SK-MEL-5 (cell line): ENCODE results near the gene ZNF284. TPM values are rescaled to one million over a fixed set of nuclear protein-coding genes. Genes with fewer than 3 reads are reported as not detected.

Source experiments
- DNase-seq: peaks from one replicate; pipeline ENCODE4 v3.0.0-alpha.2; 2016; ENCODE audit warnings: low read depth, low spot score
- in situ Hi-C: cut with HindIII; loops from 2 replicates; pipeline ENCODE4 v1.10.0; 2016; ENCODE audit warnings: low sequenced_read_pairs, high pct_unique_total_duplicates, low pct_unique_long_range_greater_than_20kb
- polyA plus RNA-seq, 2 experiments: library from polyadenylated mRNA; depleted of rRNA; stranded (reverse); fragments of >200 nt; gene quantifications; 2 replicates each; pipeline ENCODE4 v1.2.3, GENCODE V29; 2015
- total RNA-seq: library from RNA; depleted of rRNA; stranded (reverse); fragments of >200 nt; shearing (Covaris generic); gene quantifications from 2 replicates; pipeline ENCODE4 v1.2.3, GENCODE V29; 2014; rRNA removed

Gene ZNF284
- 3.2 and 3.5 TPM in 2 replicates for total RNA-seq
- polyA plus RNA-seq (2015; cell fraction: cytosol; rRNA removed), result 0.96 and 1.1 TPM in 2 replicates
- 7.5 and 8.1 TPM in 2 replicates for polyA plus RNA-seq (2015; cell fraction: nucleus; rRNA removed)

- in situ Hi-C loops, result no loop called here
- DNase-seq, result peak; percentile 90
Observed at GRCh38 chr19:44071824-44072542, at the start of gene ZNF284. Gene ZNF284 (plus strand): TSS chr19:44072159. CDS start chr19:44076390, 4,231 bp downstream.

DNA sequence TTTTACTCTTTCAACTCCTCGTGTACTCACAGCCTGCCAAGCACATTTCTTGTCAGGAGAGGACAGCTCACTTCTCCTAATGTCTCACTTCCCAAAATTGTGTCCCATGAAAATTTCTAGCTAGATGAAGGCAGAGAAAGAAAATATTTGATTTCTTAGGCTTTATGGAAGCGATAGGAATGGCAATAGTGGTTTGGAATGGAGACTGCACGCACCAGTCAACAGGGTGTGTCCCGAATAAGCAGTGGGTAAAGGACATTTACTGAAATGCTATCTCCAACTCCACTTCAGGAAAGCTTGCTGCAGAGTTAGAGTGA lies 47.1 kb upstream of the ZNF284 start:
- DNase-seq, result no peak
- in situ Hi-C loops, result no loop called here

DNA sequence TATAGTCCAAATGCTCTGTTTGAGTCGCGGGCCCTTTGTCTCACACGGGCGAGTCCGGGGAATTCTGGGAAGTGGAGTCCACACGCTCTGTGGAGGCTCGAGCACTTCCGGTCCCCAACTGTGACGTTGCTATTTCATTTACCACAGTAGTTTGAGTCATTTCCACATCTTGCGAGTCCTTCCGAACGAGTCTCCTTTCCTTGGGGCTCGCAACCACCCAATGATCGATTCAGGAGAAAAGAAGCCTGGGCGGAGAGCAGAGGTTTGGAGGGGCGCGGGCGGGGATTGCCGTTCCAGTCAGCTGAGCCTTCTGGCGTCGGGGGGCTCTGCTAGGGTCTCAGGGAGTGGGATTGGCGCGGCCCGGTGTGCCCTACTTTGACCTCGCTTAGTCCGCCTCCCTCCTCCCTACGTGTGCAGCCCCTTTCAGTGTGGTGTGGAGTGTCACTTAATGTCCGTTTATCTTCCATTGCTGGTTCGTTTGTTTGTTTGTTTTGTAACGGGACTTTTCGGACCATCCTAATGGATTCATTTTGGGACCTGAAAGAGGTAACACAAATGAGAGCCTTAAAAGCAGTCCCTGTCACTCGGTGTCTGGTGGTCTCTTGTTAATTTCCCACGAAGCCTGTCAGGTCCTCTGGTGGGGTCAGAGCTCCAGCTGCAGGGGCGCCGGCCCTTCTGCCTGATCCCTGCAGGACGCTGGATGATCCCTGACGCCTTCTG lies 46.6 kb upstream of the ZNF284 start, which contains the start of gene ZNF222:
TSS of gene ZNF222 (plus strand) at position 163 of the 720 bp plus-strand sequence. CDS start at position 221, 58 bp downstream.
- in situ Hi-C loops, result no loop called here
- peak; percentile 81 for DNase-seq

DNA sequence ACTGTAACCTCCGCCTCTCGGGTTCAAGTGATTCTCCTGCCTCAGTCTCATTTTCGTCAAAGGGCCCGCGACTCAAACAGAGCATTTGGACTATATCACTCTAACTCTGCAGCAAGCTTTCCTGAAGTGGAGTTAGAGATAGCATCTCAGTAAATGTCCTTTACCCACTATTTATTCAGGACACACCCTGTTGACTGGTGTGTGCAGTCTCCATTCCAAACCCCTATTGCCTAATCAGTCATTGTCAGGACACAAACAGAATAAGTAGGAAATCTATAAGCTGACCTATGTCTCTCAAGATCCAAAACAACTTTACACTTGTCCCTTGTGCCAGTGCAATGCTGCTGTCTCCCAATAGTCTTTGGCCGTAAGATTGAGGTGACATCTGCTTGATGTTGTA lies 45.3 kb upstream of the ZNF284 start:
- in situ Hi-C loops, result no loop called here
- no peak for DNase-seq

GRCh38 chr19:44032001-44032610 lies 39.9 kb upstream of the ZNF284 start:
- in situ Hi-C loops, result no loop called here
- no peak for DNase-seq

GRCh38 chr19:44042147-44042546 lies 29.8 kb upstream of the ZNF284 start:
- DNase-seq, result no peak
- in situ Hi-C loops, result no loop called here

DNA sequence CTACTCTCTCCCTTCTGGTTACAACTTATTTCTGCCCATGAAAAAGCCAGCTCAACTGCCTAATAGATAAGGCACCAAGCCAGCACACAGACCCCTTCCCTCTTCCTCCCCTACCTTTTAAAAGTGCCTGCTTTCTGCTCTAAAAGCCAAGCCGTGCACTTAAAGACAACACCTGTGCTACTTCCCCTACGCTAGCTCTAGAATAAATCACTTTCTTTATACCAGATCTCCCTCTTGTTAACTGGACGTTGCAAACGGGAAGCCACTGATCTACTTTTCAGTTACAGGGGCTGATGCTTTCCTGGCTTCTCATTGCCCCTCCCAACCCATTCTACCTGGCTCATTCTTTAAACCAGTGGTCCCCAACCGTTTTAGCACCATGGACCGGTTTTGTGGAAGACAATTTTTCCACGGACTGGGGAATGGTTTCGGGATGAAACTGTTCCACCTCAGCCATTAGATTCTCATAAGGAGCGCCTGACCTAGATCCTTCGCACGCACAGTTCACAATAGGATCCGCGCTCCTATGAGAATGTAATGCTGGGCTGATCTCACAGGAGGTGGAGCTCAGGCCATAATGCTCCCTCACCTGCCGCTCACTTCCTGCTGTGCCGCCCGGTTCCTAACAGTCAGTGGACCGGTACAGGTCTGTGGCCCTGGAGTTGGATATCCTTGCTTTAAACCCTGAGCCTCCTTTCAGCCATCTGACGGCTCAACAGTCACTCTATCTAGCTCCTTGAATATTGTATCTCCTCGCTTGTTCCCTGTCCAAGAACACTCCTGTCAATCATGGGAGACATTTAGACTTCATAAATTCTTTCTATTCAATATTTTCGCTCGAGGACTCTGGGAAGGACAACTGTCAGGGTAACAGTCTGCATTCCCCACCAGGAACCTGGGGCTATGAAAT lies 21.0 kb upstream of the ZNF284 start:
- no peak for DNase-seq

GRCh38 chr19:44051650-44052402 lies 20.1 kb upstream of the ZNF284 start, which contains the start of gene ZNF223:
Gene ZNF223 (plus strand): TSS chr19:44052036. CDS start chr19:44055177, 3,141 bp downstream.
- in situ Hi-C loops, result no loop called here
- DNase-seq, result peak; percentile 93

More for the DNA sequence above, 21.0 kb upstream of the ZNF284 start:
- in situ Hi-C loops, result no loop called here

DNA sequence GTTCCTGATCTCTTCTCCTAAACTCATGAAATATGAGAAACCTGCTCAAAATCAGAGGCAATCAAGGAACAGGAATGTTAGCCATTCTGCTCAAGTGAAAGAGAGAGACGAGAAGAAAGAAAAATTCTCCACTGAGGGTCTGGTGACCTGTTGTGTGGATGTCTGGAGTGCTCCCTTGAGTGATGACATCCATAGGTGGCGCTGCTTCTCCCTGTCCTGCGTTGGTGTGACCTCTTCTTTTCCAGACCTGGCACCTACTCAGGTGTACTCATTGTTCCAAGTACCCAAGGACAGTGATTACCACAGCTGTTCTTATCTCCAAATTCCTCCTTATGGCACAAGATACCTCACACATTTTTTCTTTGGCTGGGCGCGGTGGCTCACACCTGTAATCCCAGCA lies 16.1 kb upstream of the ZNF284 start:
- in situ Hi-C loops, result no loop called here
- no peak for DNase-seq

DNA sequence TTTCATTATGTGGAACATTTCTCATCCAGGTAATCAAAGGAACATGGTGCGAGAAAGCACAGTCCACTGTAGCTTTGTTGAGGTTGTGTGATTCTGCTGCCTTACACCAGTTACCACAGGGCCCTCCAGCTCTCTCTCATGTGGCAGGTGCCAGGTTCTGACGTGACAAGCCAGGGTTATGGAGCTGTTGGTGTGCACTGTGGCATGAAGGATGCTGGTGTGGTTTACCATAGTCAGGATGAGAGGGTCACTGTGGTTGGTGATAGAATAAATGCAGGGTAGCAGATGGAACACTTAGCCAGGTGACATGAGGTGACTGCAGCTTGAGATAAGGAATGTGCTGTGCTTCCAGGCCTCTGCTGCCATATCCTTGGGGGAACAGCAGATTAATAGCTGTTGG lies 12.7 kb upstream of the ZNF284 start:
- in situ Hi-C loops, result no loop called here
- no peak for DNase-seq

DNA sequence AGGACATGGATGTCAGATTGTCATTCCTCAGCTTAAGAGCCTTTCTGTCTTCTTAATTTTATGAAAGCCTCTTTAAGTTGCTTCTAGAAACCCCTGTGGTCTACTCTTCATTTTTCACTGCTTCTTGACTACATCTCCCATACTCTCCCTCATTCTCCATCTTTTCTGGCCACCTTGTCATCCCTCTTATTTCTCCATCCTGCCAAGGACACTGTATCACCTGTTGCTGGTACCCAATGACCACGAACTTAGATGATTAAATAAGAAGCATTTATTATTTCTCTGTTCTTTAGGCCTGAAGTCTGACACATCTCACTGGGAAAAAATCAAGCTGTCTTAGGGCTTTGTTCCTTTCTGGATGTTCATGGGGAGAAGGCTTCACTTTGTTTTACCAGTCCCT lies 10.9 kb upstream of the ZNF284 start:
- in situ Hi-C loops, result no loop called here

GRCh38 chr19:44066305-44066704 lies 5.7 kb upstream of the ZNF284 start:
- no peak for DNase-seq
- in situ Hi-C loops, result no loop called here

More for the DNA sequence above, 10.9 kb upstream of the ZNF284 start:
- DNase-seq, result no peak

DNA sequence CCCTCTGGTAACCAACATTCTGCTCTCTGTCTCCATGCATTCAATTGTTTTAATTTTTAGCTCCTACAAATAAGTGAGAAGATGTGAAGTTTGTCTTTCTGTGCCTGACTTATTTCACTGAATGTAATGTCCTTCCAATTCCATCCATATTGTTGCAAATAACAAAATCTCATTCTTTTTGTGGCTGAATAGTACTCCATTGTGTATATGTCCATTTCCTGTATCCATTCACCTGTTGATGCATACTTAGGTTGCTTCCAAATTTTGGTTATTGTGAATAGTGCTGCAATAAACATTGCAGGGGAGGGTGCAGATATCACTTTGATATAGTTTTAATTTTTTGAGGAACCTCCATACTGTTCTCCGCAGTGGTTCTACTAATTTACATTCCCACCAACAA lies 2.5 kb upstream of the ZNF284 start:
- in situ Hi-C loops, result no loop called here

DNA sequence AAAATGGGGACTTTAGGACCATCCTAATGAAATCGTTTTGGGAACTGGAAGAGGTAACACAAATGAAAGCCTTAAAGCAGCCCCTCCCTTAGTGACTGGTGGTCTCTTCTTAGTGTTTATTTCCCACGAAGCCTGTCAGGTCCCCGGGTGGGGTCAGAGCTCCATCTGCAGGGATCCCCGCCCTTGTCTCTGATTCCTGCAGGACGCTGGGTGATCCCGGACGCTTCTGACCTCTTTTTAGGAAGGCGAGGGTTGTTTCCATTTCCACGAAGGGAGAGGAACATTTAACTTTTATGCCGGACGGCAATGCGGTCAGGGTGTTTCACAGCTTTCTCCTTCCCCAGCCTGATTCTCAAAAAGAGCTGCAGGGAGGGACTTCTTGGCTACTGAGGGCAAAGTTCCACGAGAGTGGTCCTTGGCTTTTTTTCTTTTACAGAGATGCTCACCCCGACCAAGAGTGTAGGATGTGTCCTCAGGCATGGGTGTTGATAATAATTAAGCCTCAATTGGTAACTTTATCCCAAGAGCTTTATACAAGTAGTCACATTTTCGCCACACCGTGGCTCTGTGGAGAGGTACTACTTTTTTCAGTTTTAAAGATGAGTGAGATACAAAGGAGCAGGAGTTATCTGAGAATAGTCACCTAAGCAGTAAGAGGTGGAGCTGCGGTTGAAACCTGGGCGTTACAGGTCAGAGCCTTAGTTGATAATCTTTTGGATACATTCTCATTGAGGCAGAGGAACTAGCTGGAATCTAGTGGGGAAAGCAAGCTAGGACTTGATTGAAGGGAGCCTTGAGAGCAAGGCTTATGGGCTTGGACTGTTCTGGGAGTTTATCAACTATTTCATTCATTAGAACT lies 813 bp downstream of the ZNF284 start:
- no peak for DNase-seq
- in situ Hi-C loops, result no loop called here

More for the DNA sequence above, 2.5 kb upstream of the ZNF284 start:
- no peak for DNase-seq

DNA sequence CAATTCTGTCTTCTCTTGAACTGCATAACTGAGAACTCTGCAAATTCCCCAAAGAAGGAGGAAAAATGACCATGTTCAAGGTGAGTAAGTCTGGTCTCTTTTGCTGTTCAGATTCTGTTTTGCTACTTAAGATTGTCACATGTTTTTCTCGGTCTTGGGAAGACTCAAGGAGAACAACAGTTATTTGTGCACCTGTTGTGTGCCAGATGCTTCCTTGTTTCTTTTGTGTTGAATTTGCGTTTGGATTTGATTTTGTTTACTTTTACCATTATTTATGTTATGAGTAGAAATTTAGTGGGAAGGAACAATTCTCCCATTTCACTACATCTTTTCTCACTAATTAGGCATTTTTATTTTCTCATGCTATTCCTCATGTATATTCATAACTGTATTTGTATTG lies 4.4 kb downstream of the ZNF284 start:
- no peak for DNase-seq
- in situ Hi-C loops, result no loop called here

DNA sequence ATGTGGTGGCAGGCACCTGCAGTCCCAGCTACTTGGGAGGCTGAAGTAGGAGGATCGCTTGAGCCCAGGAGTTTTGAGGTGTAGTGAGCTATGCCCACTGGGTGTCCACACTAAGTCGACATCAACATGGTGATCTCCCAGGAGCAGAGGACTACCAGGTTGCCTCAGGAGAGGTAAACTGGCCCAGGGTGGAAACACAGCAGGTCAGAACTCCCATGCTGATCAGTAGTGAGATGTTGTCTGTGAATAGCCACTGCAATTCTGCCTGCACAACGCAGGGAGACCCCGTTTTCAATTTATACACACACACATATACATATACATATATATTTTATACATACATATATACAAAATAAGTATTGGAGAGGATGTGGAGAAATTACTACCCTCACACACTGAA lies 20.1 kb downstream of the ZNF284 start:
- DNase-seq, result no peak
- in situ Hi-C loops, result no loop called here
